GM12891 (cell line): ENCODE data around the gene SAMD9L.
"Not testable (repeated sequence)": the region's sequence is repeated elsewhere in the genome, so short reads cannot be mapped to it uniquely, and the experiment has no call there.

Source experiments
- DNase-seq: peaks from one replicate; pipeline ENCODE4 v3.0.0; 2011; ENCODE audit warnings: low spot score; ENCODE audit not compliant: insufficient read length
- FAIRE-seq: peaks from 2 replicates; lab custom pipeline; 2011; peaks lifted over from hg19 to GRCh38; lab: Jason Lieb, UNC
- PAX5 ChIP-seq: IDR thresholded peaks from 2 replicates; pipeline ENCODE4 v1.6.1; 2011; ENCODE audit warnings: low read length, moderate library complexity, mild to moderate bottlenecking; ENCODE audit not compliant: insufficient read depth, severe bottlenecking
- POLR2A ChIP-seq: IDR thresholded peaks from 2 replicates; pipeline ENCODE4 v1.6.1; 2011; ENCODE audit warnings: low read depth, low read length, control low read depth
- POLR2AphosphoS5 ChIP-seq: IDR thresholded peaks from 2 replicates; pipeline ENCODE4 v1.6.1; 2011; ENCODE audit warnings: low read depth, low read length, control low read depth
- POU2F2 ChIP-seq: IDR thresholded peaks from 2 replicates; pipeline ENCODE4 v1.6.1; 2011; ENCODE audit warnings: low read depth, mild to moderate bottlenecking, control low read depth, low read length, moderate library complexity
- SPI1 ChIP-seq: IDR thresholded peaks from 2 replicates; pipeline ENCODE4 v1.6.1; 2011; ENCODE audit warnings: low read depth, low read length, control low read depth
- TAF1 ChIP-seq: IDR thresholded peaks from 2 replicates; pipeline ENCODE4 v1.6.1; 2011; ENCODE audit warnings: low read depth, low read length, control low read depth

The SAMD9L gene

GRCh38 chr7:93146472-93147141, 1.6 kb downstream of the SAMD9L start:
- FAIRE-seq (no peak), DNase-seq (no peak)
- TF ChIP-seq POLR2AphosphoS5 (no peak), SPI1 (peak; percentile 71)

GRCh38 chr7:93146036-93146435, 2.1 kb downstream of the SAMD9L start:
- DNase-seq (no peak), FAIRE-seq (no peak)
- TF ChIP-seq POLR2A (no peak), POU2F2 (no peak), TAF1 (no peak)

DNA sequence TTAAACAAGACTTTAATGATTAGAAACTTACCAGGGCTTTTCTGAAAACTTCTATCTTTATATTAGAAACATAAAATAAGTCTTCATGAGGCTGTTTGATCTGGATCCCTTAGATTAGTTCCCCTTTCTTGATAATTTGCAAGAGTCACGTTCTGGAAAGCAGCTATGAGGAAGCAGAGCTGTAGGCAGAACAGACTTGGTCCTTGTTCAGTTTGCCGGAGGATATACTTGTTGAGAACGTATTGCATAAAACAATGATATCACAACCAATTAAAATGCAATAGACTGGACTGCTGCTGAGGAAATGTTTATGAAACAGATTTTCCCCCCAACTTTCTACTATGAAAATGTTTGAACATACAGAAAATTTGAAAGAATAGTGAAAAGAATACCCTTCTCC, 2.8 kb downstream of the SAMD9L start:
- no peak for DNase-seq
- no peak for FAIRE-seq
- TF ChIP-seq SPI1, result no peak

GRCh38 chr7:93142127-93142526, 6.1 kb downstream of the SAMD9L start:
- FAIRE-seq (no peak), DNase-seq (no peak)
- TF ChIP-seq SPI1, result no peak

- FAIRE-seq, result no peak
- no peak for DNase-seq
- no peak for TF ChIP-seq TAF1
- no peak for TF ChIP-seq POLR2A
- TF ChIP-seq PAX5, result no peak
- TF ChIP-seq POLR2AphosphoS5, result no peak
- TF ChIP-seq SPI1, result no peak
- TF ChIP-seq POU2F2, result no peak
These were observed 7.5 kb downstream of the SAMD9L start for GRCh38 chr7:93140582-93141191.

DNA sequence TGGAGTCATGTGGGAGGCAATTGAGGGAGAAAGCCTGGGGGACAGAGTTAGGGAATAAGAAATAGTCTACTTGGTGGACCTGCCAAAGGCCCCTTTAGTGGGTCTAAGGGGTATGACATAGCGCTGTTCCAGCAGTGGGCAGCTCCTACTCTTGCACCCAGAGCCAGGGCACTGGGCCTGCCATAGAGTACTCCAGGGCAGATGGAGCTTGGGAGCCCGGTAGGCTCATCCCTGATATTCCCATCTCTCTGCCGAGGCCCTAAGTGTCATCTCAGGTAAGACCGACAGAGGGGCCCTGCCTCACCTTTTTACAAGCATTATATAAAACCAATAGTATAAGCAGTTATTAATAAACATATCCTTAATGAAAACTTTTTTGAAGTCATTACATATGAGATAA, 9.6 kb downstream of the SAMD9L start:
- TF ChIP-seq POLR2A, result no peak
- TF ChIP-seq PAX5, result no peak
- no peak for TF ChIP-seq POLR2AphosphoS5
- no peak for TF ChIP-seq SPI1
- TF ChIP-seq POU2F2, result no peak
- no peak for TF ChIP-seq TAF1
- DNase-seq (no peak), FAIRE-seq (no peak)

DNA sequence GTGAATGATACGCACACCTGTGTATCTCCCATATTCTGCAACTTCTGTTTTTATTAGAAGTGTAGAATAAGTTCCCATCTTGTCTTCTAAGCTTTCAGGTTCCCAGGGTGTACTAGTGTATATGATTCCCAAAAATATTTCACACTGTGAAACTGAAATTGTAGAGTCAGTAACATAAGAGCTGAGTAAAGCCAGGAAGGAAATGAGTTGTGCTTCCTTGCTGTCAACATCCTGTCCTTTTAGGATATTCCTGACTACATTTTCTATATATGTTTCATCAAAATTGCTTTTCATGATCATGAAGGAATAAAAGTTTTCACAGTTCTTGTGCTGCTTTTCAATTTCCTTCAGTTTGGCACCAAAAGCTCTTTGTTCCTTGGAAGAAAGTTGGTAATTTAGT, 15.2 kb downstream of the SAMD9L start:
- DNase-seq, result no peak
- TF ChIP-seq SPI1 (no peak), POLR2A (no peak)
- no peak for FAIRE-seq

DNA sequence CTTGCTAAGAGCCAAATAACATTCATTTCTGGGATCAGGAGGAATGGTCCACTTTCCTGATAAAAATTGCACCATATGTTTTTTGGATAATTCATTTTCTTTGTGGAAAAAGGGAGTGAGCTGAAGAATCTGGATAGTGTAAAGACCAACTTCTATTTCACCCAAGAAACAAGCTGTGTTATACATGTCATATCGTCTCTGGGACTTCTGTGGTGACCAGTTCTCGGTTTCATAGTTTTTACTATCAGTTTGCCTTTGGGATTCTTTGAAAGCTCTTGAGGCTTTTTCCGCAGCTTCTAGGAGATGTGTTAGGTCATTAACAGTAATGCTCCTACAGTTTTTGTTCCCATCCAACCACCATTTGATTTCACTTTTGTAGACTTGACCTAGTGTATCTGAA, 16.0 kb downstream of the SAMD9L start:
- TF ChIP-seq TAF1 (no peak), POLR2AphosphoS5 (no peak), POU2F2 (no peak), POLR2A (no peak), PAX5 (no peak), SPI1 (no peak)
- FAIRE-seq, result no peak
- no peak for DNase-seq

GRCh38 chr7:93126954-93127353, 21.2 kb downstream of the SAMD9L start:
- FAIRE-seq, DNase-seq: not testable (repeated sequence)

DNA sequence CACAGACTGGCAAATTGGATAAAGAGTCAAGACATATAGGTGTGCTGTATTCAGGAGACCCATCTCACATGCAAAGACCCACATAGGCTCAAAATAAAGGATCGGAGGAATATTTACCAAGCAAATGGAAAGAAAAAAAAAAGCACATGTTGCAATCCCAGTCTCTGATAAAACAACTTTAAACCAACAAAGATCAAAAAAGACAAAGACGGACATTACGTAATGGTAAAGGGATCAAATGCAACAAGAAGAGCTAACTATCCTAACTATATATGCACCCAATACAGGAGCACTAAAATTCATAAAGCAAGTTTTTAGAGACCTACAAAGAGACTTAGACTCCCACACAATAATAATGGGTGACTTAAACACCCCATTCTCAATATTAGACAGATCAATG, 24.7 kb downstream of the SAMD9L start:
- not testable (repeated sequence) for DNase-seq, FAIRE-seq

DNA sequence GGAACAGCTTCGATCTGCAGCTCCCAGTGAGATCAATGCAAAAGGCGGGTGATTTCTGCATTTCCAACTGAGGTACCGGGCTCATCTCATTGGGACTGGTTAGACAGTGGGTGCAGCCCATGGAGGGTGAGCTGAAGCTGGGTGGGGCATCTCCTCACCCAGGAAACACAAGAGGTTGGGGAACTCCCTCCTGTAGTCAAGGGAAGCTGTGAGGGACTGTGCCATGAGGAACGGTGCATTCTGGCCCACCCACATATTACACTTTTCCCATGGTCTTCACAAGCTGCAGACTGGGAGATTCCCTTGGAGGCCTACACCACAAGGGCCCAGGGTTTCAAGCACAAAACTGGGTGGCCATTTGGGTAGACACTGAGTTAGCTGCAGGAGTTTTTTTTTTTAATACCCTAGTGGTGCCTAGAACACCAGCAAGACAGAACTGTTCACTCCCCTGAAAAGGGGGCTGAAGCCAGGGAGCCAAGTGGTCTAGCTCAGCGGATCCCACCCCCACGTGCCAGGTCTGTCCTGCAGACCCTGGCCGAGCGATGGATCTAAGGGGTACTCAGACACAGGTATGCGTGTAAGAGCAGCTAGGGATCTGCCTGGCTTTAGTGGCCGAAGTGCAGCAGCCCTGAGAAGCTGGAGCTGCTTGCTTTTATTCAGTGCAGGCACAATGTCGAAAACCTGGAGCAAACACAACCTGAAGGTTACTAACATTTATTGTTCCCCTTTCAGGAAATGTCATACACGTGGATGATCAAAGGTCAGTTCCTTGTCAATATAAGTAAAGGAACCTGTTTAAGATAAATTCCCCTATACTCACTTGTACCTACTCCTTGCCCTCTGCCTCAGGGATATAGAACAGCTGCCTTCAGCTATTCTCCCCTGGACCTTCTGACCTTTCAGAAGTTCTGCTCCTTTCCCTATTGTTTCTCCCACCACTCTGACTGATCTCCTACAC, 27.3 kb downstream of the SAMD9L start:
- FAIRE-seq (no peak), DNase-seq (no peak)
- no peak for TF ChIP-seq POLR2AphosphoS5
- TF ChIP-seq TAF1, result no peak
- no peak for TF ChIP-seq SPI1
- no peak for TF ChIP-seq POU2F2
- TF ChIP-seq POLR2A, result no peak
- TF ChIP-seq PAX5, result no peak
